Mucosa of rectum (tissue), 2 donors: ENCODE measurements around the gene ADCY5.

Source experiments
- H3K27ac ChIP-seq, 2 donors: one replicate each; pipeline ENCODE4 v1.7.0; 2013; ENCODE audit warnings: inconsistent platforms in 2 of 2, low read depth in 2 of 2, low read length in 2 of 2
- H3K27me3 ChIP-seq, 2 donors: one replicate each; pipeline ENCODE4 v1.7.0; 2013; ENCODE audit warnings: low read length in 2 of 2; ENCODE audit not compliant: control insufficient read depth in 2 of 2, insufficient read depth in 2 of 2
- H3K36me3 ChIP-seq, 2 donors: one replicate each; pipeline ENCODE4 v1.7.0; 2013; ENCODE audit warnings: low read length in 2 of 2; ENCODE audit not compliant: control insufficient read depth in 2 of 2, insufficient read depth in 2 of 2
- H3K4me1 ChIP-seq, 2 donors: one replicate each; pipeline ENCODE4 v1.7.0; 2013; ENCODE audit warnings: low read length in 2 of 2, mild to moderate bottlenecking in 1 of 2; ENCODE audit not compliant: control insufficient read depth in 2 of 2, insufficient read depth in 2 of 2
- H3K4me3 ChIP-seq, 2 donors: one replicate each; pipeline ENCODE4 v1.7.0; 2013; ENCODE audit warnings: low read length in 2 of 2
- H3K9ac ChIP-seq, 2 donors: one replicate each; pipeline ENCODE4 v1.7.0; 2013; ENCODE audit warnings: low read length in 2 of 2, low read depth in 1 of 2, mild to moderate bottlenecking in 1 of 2
- H3K9me3 ChIP-seq, 2 donors: one replicate each; pipeline ENCODE4 v1.7.0; 2013; ENCODE audit warnings: low read length in 2 of 2; ENCODE audit not compliant: control insufficient read depth in 2 of 2
- donor health status: healthy.
- donor health status: Normal muscosa, but diverticular disease.

Gene ADCY5

GRCh38 chr3:123464211-123464610, 15.3 kb upstream of the ADCY5 start:
- peaks cover 0 to 3% of the 10 kb centered on the region in 2 donors for H3K27me3 ChIP-seq
- no peak overlapping the region for H3K9ac ChIP-seq

GRCh38 chr3:123459862-123460261, 11.0 kb upstream of the ADCY5 start:
- no peaks in the 10 kb centered on the region for H3K4me1 ChIP-seq

More at GRCh38 chr3:123464211-123464610, 15.3 kb upstream of the ADCY5 start:
- Histone ChIP-seq H3K27ac (no peak overlapping the region), H3K4me1 (no peaks in the 10 kb centered on the region), H3K4me3 (no peak overlapping the region), H3K36me3 (no peaks in the 10 kb centered on the region), H3K9me3 (no peaks in the 10 kb centered on the region)

DNA sequence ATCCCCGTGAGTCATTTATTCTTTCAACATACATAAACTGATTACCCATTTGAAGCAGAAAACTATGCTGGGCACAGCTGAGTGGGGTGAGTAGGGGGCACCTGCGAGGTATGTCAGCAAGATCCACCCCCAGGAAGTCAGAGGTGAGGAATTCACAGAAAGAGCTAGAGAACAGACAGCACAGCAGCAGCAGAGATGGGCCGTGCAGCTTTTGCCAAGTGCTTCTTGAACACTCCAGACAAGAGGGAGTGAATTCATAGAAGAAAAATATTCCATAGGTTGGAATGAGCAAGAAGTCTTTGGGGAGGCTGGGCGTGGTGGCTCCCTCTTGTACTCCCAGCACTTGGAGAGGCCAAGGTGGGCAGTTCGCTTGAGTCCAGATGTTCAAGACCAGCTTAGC, 9.4 kb upstream of the ADCY5 start:
- Histone ChIP-seq H3K9ac (no peak overlapping the region), H3K27me3 (peaks cover 4 to 5% of the 10 kb centered on the region in 2 donors), H3K27ac (no peak overlapping the region), H3K4me3 (no peak overlapping the region), H3K9me3 (no peaks in the 10 kb centered on the region), H3K36me3 (no peaks in the 10 kb centered on the region), H3K4me1 (no peaks in the 10 kb centered on the region)

More at GRCh38 chr3:123459862-123460261, 11.0 kb upstream of the ADCY5 start:
- Histone ChIP-seq H3K27ac (no peak overlapping the region), H3K9me3 (no peaks in the 10 kb centered on the region), H3K36me3 (no peaks in the 10 kb centered on the region), H3K27me3 (peaks cover 2 to 3% of the 10 kb centered on the region in 2 donors), H3K4me3 (no peak overlapping the region), H3K9ac (no peak overlapping the region)

GRCh38 chr3:123457841-123458240, 9.0 kb upstream of the ADCY5 start:
- Histone ChIP-seq H3K9me3 (no peaks in the 10 kb centered on the region), H3K27ac (no peak overlapping the region)

DNA sequence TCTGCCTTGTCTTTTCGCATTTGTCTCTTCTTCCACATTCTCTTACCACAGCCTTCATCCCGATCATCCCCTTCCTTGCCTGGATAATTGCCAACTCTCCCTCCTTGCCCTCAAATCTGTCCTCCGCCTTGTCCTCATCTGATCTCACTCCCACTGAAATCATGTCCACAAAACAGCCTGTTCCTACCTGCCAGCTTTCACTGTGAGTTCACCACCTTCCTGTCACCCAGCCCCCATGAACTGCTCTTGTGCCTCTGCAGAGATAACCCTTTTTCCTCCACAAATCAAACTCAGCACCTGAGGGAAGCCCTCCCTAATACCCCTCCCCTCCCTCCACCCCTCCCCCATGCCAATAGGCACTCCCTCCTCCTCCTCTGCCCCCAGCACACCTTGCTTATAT, 4.8 kb upstream of the ADCY5 start:
- H3K9ac ChIP-seq: no peak overlapping the region
- peaks cover 17 to 18% of the 10 kb centered on the region in 2 donors for H3K27me3 ChIP-seq
- H3K4me3 ChIP-seq: no peak overlapping the region
- no peaks in the 10 kb centered on the region for H3K36me3 ChIP-seq
- H3K9me3 ChIP-seq: no peaks in the 10 kb centered on the region
- H3K27ac ChIP-seq: no peak overlapping the region
- peaks cover under 1 to 2% of the 10 kb centered on the region in 2 donors for H3K4me1 ChIP-seq

More at GRCh38 chr3:123457841-123458240, 9.0 kb upstream of the ADCY5 start:
- Histone ChIP-seq H3K4me1 (no peaks in the 10 kb centered on the region), H3K4me3 (no peak overlapping the region), H3K9ac (no peak overlapping the region), H3K36me3 (no peaks in the 10 kb centered on the region), H3K27me3 (peaks cover 4 to 5% of the 10 kb centered on the region in 2 donors)

- Histone ChIP-seq H3K27ac (no peak overlapping the region), H3K27me3 (peaks cover 21% of the 10 kb centered on the region in 2 donors), H3K9me3 (no peaks in the 10 kb centered on the region)
Observed at GRCh38 chr3:123451186-123451585, 2.3 kb upstream of the ADCY5 start.

GRCh38 chr3:123449997-123450604, 1.2 kb upstream of the ADCY5 start:
- peak overlapping the region in 1 of 2 donors; percentile 23 for H3K27ac ChIP-seq
- H3K36me3 ChIP-seq: no peaks in the 10 kb centered on the region
- H3K4me3 ChIP-seq: peak overlapping the region; percentile 38 to 56
- no peaks in the 10 kb centered on the region for H3K9me3 ChIP-seq
- H3K4me1 ChIP-seq: peaks cover 6 to 7% of the 10 kb centered on the region in 2 donors
- peaks cover 21% of the 10 kb centered on the region in 2 donors for H3K27me3 ChIP-seq
- H3K9ac ChIP-seq: no peak overlapping the region

More at GRCh38 chr3:123451186-123451585, 2.3 kb upstream of the ADCY5 start:
- no peak overlapping the region for H3K9ac ChIP-seq
- H3K4me1 ChIP-seq: peaks cover 6 to 7% of the 10 kb centered on the region in 2 donors
- no peak overlapping the region for H3K4me3 ChIP-seq
- H3K36me3 ChIP-seq: no peaks in the 10 kb centered on the region

GRCh38 chr3:123449102-123449996, 459 bp upstream of the ADCY5 start:
- Histone ChIP-seq H3K4me3 (peak overlapping the region; percentile 38 to 57), H3K27me3 (peaks cover 18 to 21% of the 10 kb centered on the region in 2 donors), H3K9ac (peak overlapping the region; percentile 24 to 54), H3K36me3 (no peaks in the 10 kb centered on the region), H3K4me1 (peaks cover 6 to 7% of the 10 kb centered on the region in 2 donors), H3K27ac (peak overlapping the region in 1 of 2 donors; percentile 56), H3K9me3 (no peaks in the 10 kb centered on the region)

DNA sequence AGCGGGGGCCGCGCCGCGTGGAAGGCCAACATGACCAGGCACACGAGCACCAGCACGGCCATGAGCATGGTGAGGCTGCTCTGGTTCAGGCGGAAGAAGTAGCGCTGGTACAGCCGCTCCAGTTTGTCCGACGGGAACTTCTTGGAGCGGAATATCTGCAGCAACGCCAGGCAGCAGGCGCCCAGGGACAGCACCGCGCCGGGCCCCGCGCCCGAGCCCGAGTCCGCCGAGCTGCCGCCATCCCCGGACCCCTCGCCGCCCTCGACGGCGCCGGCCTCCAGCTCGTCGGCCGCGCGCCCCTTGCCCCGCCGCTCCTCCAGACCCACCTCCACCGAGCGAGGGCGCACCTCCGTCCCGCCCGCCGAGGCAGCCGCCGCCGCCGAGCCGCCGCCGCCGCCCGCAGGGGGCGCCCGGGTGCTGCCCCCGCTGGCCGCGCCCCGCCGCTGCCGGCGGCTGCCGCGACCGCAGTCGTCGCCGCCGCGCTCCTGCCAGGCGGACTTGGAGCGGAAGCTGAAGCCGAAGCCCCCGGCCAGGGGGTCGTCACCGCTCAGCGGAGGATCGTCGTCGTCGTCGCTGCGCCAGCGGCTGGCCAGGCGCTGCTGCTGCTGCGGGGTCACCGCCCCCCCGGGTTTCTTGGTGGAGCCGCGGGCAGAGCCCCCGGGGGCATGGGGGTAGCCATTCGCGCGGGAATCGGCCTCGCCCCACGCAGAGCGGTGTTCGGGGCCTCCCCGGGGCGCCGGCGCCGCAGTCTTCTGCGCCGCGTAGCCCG, 957 bp downstream of the ADCY5 start:
- H3K27me3 ChIP-seq: peaks cover 17 to 18% of the 10 kb centered on the region in 2 donors
- no peaks in the 10 kb centered on the region for H3K36me3 ChIP-seq
- peak overlapping the region; percentile 38 to 64 for H3K4me3 ChIP-seq
- H3K9me3 ChIP-seq: no peaks in the 10 kb centered on the region
- H3K9ac ChIP-seq: peak overlapping the region in 1 of 2 donors; percentile 54
- H3K4me1 ChIP-seq: peaks cover 6 to 7% of the 10 kb centered on the region in 2 donors
- peak overlapping the region; percentile 56 to 67 for H3K27ac ChIP-seq
